Nephron progenitor cell (in vitro differentiated cells): ENCODE results near the gene PIAS1.

Experiments used
- DNase-seq: peaks from one replicate; pipeline ENCODE4 v3.0.0; 2021
- H3K27ac Mint-ChIP-seq: 2 replicates; pipeline ENCODE4 v1.8.0; 2021; ENCODE audit warnings: mild to moderate bottlenecking, moderate library complexity, mixed read lengths
- H3K27me3 Mint-ChIP-seq: 2 replicates; pipeline ENCODE4 v1.8.0; 2021; ENCODE audit warnings: mild to moderate bottlenecking, low read depth, mixed read lengths; ENCODE audit not compliant: poor library complexity
- H3K36me3 Mint-ChIP-seq: 2 replicates; pipeline ENCODE4 v1.8.0; 2021; ENCODE audit warnings: low read depth, mixed read lengths
- H3K4me1 Mint-ChIP-seq: 2 replicates; pipeline ENCODE4 v1.8.0; 2021; ENCODE audit warnings: mixed read lengths
- H3K4me3 Mint-ChIP-seq: 2 replicates; pipeline ENCODE4 v1.8.0; 2021; ENCODE audit warnings: mild to moderate bottlenecking, moderate library complexity, mixed read lengths
- H3K9me3 Mint-ChIP-seq: 2 replicates; pipeline ENCODE4 v1.8.0; 2021; ENCODE audit warnings: mild to moderate bottlenecking, moderate library complexity, mixed read lengths
- CTCF ChIP-seq: fragments of 200-600 bp; sonication (generic); IDR thresholded peaks from 2 replicates; pipeline ENCODE4 v1.5.0; 2021; ENCODE audit warnings: antibody characterized with exemption

PIAS1 gene

GRCh38 chr15:68075764-68076385 is 21.8 kb downstream of the PIAS1 start:
- Mint-ChIP-seq H3K9me3 (peaks cover 12% of the 10 kb centered on the region), H3K4me1 (peaks cover 32% of the 10 kb centered on the region), H3K27me3 (peaks cover 4% of the 10 kb centered on the region), H3K36me3 (peaks cover 40% of the 10 kb centered on the region), H3K4me3 (no peak overlapping the region), H3K27ac (no peak overlapping the region)
- DNase-seq: no peak
- no peak for TF ChIP-seq CTCF

- Mint-ChIP-seq H3K4me1 (peaks cover 49% of the 10 kb centered on the region), H3K36me3 (peaks cover 21% of the 10 kb centered on the region), H3K9me3 (peaks cover 5% of the 10 kb centered on the region), H3K27ac (no peak overlapping the region), H3K4me3 (no peak overlapping the region), H3K27me3 (peaks cover 4% of the 10 kb centered on the region)
- DNase-seq: no peak
- TF ChIP-seq CTCF: no peak
Measured at GRCh38 chr15:68078365-68078764, 24.2 kb downstream of the PIAS1 start.

- H3K9me3 Mint-ChIP-seq: no peaks in the 10 kb centered on the region
- peaks cover 13% of the 10 kb centered on the region for H3K36me3 Mint-ChIP-seq
- H3K4me1 Mint-ChIP-seq: peaks cover 53% of the 10 kb centered on the region
- no peak for TF ChIP-seq CTCF
- peaks cover 4% of the 10 kb centered on the region for H3K27me3 Mint-ChIP-seq
- no peak for DNase-seq
- H3K27ac Mint-ChIP-seq: no peak overlapping the region
- no peak overlapping the region for H3K4me3 Mint-ChIP-seq
Measured at GRCh38 chr15:68080334-68080733, 26.2 kb downstream of the PIAS1 start.

GRCh38 chr15:68080783-68081182 is 26.7 kb downstream of the PIAS1 start:
- Mint-ChIP-seq H3K27me3 (peaks cover 4% of the 10 kb centered on the region), H3K36me3 (peaks cover 8% of the 10 kb centered on the region), H3K27ac (peak overlapping the region; percentile 8), H3K9me3 (no peaks in the 10 kb centered on the region), H3K4me3 (no peak overlapping the region), H3K4me1 (peaks cover 53% of the 10 kb centered on the region)
- DNase-seq: no peak
- TF ChIP-seq CTCF: no peak

GRCh38 chr15:68081869-68082505 is 27.9 kb downstream of the PIAS1 start:
- Mint-ChIP-seq H3K4me3 (no peak overlapping the region), H3K9me3 (no peaks in the 10 kb centered on the region), H3K4me1 (peaks cover 46% of the 10 kb centered on the region), H3K36me3 (peaks cover 5% of the 10 kb centered on the region), H3K27me3 (peaks cover 4% of the 10 kb centered on the region), H3K27ac (peak overlapping the region; percentile 13)
- no peak for TF ChIP-seq CTCF
- DNase-seq: no peak

GRCh38 chr15:68082735-68083134 is 28.6 kb downstream of the PIAS1 start:
- Mint-ChIP-seq H3K4me3 (no peak overlapping the region), H3K9me3 (no peaks in the 10 kb centered on the region), H3K4me1 (peaks cover 39% of the 10 kb centered on the region), H3K36me3 (peaks cover 11% of the 10 kb centered on the region), H3K27ac (no peak overlapping the region), H3K27me3 (peaks cover 4% of the 10 kb centered on the region)
- no peak for TF ChIP-seq CTCF
- no peak for DNase-seq
